Colon (tissue), 2 donors: ENCODE measurements around the gene BMP2.
A peak's percentile ranks its signal among the peaks of the same experiment; 100 is the strongest.

Experiments
- FAIRE-seq: peaks from 2 replicates; lab custom pipeline; 2012; peaks lifted over from hg19 to GRCh38; lab: Jason Lieb, UNC
- donor health status: control.
- donor health status: control.

Gene BMP2

GRCh38 chr20:6768228-6769140, 998 bp downstream of the BMP2 start:
- no peak for FAIRE-seq

- no peak for FAIRE-seq
These were observed 2.7 kb downstream of the BMP2 start for GRCh38 chr20:6769903-6770785.

DNA sequence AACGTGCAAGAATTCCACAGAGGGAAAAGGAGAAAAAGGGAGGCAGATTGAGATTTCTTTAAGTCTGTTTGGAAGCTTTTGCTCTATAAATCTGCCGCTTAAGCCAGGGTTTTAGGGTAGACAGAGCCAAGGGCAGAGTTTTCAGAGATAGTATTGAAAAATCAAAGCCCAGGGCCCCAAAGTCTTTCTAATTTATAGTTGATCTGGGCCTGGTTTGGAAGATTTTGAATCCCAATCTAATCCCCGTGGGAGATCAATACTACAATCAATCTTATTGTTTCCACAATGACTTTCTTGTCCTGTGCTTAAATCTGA, 3.3 kb downstream of the BMP2 start:
- FAIRE-seq = no peak

DNA sequence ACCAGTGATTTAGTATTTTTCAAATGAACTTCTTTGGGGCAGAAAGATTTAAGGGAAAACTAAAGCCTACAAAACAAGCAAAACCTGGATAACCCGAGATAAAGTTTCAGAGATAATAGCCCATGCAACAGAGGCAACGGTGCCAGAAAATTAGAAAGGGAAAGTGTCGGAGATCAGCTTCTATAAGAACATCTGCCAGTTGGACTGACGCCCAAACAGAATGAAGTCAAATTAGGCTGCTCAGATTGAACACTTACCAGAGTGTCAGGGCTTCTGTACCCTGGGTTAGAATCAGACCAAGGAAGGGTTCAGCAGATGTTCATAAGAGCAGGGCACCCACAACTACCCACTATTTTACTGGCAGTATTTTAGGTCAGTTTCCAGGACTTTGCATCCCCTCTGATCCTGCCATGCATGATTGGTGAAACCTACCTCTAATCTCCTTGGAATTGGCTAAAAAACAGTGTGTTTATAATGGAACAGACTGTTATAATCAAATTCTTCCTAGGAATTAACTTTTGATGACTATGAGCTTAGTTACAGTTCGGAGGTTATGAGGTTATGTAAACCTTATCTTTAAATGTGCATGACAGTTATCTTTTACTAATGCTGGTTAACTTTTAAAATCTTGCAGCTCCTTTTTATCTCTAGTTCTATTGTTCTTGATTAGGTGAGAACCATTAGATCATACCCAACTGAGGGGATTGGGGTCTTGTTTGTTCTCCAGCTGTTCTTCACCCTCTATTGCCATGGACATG, 13.1 kb downstream of the BMP2 start:
- no peak for FAIRE-seq

DNA sequence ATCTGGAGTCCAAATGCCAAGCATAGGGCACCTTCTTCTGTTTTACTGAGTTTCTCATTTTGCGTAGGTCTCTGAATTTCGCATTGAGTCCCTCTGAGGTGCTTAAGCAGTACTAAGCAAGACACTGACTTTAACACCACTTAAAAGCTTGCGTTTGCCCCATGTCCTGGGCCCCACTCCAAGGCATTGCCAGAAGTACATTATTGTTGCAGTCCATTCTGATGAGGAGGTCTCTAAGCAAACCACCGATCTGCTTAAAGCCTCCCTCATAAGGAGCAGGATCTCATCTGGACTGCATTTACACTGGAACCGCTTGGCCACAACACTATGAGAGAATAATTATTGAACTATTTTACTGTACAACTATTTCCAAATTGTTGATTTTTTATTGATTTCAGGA, 16.3 kb downstream of the BMP2 start:
- no peak for FAIRE-seq

DNA sequence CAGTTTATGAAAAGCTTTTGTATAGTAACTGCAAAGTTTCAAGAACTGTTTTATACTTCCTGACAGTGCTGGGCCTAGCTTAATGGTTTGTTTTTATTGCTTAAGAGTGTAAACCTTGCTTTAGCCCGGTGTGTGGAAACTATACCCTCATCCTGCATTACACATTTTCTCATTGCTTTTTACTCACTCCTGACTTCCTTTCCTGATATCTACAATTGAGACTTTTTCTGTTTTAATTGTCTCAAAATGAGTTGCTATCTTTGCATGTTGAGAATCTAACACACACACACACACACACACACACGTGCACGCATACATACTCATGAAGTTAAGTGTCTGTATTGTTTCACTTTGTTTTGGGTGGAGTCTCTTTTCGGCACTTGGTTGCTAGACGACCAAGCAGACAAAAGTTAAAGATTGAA, 16.7 kb downstream of the BMP2 start:
- FAIRE-seq = peak; percentile 58

GRCh38 chr20:6784767-6785166, 17.3 kb downstream of the BMP2 start:
- FAIRE-seq = no peak

- FAIRE-seq = no peak
These were observed 19.1 kb downstream of the BMP2 start for GRCh38 chr20:6786548-6786947.

DNA sequence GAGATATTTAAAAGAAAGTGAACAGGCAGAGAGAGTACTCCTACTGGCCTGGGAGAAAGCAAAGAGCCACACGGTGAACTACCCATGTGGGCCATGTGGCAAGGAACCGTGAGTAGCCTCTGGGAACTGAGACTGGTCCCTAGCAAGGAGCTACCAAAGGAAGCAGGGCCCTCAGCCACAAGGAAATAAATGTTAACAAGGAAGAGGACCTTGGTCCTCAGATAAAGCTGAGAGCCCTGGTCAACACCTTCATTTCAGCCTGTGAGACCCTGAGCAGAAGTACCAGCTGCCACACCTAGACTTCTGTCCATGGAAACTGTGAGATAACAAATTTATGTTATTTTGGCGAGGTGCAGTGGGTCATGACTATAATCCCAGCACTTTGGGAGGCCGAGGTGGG, 25.3 kb downstream of the BMP2 start:
- FAIRE-seq = no peak

DNA sequence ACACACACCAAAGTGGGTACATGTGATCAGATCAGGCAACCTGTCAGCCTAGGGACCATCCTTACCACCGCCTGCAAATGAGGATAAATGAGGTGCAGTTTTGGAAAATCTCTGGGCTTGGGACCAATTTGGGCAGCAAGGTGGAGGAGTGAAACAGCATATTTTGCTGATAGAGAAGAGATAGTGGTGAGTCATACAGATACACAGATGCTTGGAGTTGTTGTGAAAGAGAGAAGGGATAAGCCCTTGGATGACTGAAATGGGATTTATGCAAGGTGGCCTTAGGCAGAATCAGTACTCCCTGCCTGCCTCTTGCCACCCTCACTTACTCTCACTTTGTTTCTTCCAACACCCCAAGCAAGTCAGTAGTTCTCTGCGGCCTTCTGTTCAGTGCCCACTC, 34.7 kb downstream of the BMP2 start:
- no peak for FAIRE-seq

DNA sequence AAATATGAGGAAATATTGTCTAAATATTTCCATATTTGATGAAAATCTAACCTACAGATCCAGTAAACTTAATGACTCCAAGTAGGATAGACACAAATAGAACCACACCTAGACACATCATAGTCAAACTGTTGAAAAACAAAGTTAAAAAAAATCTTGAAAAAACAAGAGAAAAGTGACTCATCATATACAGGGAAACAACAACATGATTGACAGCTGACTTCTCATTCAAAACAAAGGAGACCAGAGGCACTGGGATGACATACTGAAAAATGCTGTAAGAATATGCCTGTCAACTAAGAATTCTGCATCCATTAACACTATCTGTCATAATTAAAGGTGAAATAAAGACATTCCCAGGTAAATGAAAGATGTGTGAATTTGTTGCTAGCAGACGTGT, 38.8 kb downstream of the BMP2 start:
- FAIRE-seq = no peak

DNA sequence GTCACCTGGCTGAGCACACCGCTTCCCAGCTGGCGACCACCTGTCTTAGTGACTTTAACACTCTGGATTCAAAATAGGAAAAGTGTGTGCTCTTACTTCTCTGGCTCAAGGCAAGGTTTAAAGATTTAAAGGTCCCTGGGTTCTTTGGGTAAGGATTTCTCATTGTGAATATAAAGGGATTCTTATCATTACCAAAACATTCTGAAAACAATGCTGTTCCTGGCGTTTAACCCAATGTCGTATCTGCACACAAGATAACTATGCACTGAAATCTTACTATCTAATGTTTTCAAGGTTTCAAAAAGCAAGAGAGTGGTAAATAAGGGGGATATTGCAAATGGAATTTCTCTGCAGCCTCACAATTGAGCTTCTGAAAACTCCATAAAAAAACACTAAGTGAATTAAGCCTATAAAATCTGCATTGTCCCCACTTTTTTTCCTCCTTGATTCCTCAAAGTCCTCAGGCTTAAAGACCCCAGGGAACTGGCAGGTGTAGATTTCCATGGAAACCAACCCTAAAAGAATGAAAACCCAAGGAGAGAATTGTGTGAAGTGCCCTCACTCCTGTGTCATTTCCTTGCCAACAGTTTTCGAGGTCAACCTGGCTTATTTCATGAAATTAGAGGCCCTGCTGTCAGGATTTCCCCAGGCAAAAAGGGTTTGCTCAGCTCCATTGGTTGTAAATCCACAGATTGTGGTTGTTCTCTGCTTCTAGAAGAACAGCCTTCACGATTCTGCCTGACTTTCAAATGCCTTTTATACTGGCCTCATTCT, 44.0 kb downstream of the BMP2 start:
- no peak for FAIRE-seq

DNA sequence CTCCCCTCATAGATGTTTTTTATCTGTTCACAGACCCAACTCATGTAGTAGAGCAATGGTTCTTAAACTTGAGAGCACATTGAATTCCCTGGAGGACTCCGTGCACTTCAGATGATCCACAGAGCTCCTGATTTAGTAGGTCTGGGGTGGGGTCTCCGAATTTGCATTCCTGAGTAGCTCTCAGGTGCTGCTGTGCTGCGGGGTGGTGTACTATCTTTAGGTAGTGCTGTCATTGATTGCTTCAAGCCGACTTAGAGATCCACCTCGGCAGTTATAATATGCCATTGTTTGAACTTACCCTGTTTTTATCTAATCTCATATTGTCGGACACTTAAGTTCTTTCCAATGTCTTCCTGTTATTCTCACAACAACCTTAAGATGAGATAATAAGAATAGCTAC, 45.0 kb downstream of the BMP2 start:
- no peak for FAIRE-seq

DNA sequence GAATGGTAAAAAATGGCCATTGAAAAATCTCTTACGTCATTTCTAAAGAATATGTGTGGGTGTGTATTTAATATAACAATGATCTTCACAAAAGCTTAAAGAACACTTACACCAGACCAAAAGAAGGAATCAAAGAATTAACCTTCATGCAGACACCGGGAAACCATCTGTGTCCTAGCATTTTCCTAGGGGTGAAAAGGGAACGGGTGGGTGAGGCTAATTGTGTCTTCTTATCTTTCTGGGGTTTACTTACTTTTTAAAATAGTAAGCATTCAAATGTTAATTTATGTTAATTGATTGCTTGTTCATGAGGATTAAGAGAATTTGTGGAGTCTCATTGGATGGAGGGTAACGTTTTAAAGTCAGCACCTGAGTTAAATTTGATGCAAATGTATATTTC, 47.5 kb downstream of the BMP2 start:
- FAIRE-seq = no peak

- FAIRE-seq = no peak
These were observed 50.7 kb downstream of the BMP2 start for GRCh38 chr20:6818033-6818808.

- no peak for FAIRE-seq
These were observed 52.1 kb downstream of the BMP2 start for GRCh38 chr20:6819599-6819998.

- FAIRE-seq = no peak
These were observed 56.9 kb downstream of the BMP2 start for GRCh38 chr20:6824401-6824800.

DNA sequence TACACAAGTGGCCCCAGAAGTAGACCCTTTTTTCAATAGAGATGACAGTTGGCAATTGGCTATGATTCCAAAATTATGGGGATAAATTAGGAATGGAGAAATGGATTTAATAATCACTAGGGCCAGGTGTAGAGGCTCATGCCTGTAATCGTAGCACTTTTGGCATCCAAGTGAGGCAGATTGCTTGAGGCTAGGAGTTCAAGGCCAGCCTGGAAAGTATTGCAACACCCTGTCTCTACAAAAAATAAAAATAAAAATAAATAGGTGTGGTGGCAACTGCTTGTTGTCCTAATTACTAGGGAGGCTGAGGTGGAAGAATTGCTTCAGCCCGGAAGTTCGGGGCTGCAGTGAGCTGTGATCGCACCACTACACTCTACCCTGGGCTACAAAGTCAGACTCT, 60.0 kb downstream of the BMP2 start:
- no peak for FAIRE-seq

- FAIRE-seq = no peak
These were observed 61.4 kb downstream of the BMP2 start for GRCh38 chr20:6828794-6829423.

DNA sequence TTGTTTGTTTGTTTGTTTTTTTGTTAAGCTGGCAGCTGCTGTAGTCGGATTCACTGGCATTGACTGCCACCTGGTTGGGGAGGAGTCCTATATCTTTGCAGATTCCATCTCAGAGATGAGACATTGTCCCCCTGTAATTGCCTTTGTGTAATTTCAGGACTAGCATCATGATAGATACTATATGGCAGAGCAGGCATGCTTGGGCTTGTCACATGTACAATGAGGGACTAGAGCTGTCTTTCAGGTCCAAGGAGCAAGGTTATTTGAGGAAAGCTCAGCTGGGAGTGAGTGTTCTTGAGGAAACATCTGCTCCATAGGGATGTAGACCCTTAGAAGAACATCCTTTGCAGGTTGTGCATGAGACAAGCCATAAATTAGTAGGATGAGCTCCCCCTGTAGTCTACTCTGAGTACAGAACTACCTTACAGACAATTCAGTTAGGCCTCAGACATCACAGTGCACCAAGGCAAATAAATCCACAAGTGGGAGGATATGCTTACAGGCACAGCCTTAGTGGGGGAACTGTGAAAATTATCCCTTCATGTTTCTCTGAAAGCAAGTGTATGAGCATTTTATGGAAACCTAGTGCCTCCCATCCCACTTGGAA, 62.1 kb downstream of the BMP2 start:
- FAIRE-seq = no peak
